ENCODE data around the gene WARS2. TPM values are rescaled to one million over a fixed set of nuclear protein-coding genes. Genes with fewer than 3 reads are reported as not detected.
A peak's percentile ranks its signal among the peaks of the same experiment; 100 is the strongest.

Gene WARS2
- total and polyA plus RNA-seq, 4 donors = 8.3 to 20.9 (median 15.6) TPM

GRCh38 chr1:119102051-119102450 is 38.4 kb downstream of the WARS2 start:
- Histone ChIP-seq H3K4me1 (ENCODE audit: control insufficient read depth, insufficient read depth, low read length) (no peaks in the 10 kb centered on the region), H3K9me3 (ENCODE audit: control insufficient read depth, insufficient read depth, low read length) (no peaks in the 10 kb centered on the region), H3K4me3 (ENCODE audit: low read depth, low read length) (no peak overlapping the region), H3K36me3 (ENCODE audit: control insufficient read depth, insufficient read depth, low read length) (no peaks in the 10 kb centered on the region), H3K27me3 (ENCODE audit: control insufficient read depth, insufficient read depth, low read length) (no peaks in the 10 kb centered on the region), H3K27ac (ENCODE audit: low read depth, low read length) (no peak overlapping the region)
- no peak for DNase-seq (ENCODE audit: low read depth in 4 of 6, low spot score in 6 of 6)
- WGBS (ENCODE audit: insufficient coverage) = 73% methylated on average over 3 of the region's 7 CpGs

- WGBS (ENCODE audit: insufficient coverage) = no CpG with 5 or more reads among the region's 1 CpG
- no peaks in the 10 kb centered on the region for H3K4me1 ChIP-seq (ENCODE audit: control insufficient read depth, insufficient read depth, low read length)
- no peaks in the 10 kb centered on the region for H3K9me3 ChIP-seq (ENCODE audit: control insufficient read depth, insufficient read depth, low read length)
- no peaks in the 10 kb centered on the region for H3K27me3 ChIP-seq (ENCODE audit: control insufficient read depth, insufficient read depth, low read length)
- no peaks in the 10 kb centered on the region for H3K36me3 ChIP-seq (ENCODE audit: control insufficient read depth, insufficient read depth, low read length)
- no peak overlapping the region for H3K27ac ChIP-seq (ENCODE audit: low read depth, low read length)
- no peak overlapping the region for H3K4me3 ChIP-seq (ENCODE audit: low read depth, low read length)
- DNase-seq (ENCODE audit: low read depth in 4 of 6, low spot score in 6 of 6) = no peak
Observed at GRCh38 chr1:119101563-119101962, 38.9 kb downstream of the WARS2 start.

- Histone ChIP-seq H3K27ac (ENCODE audit: low read depth, low read length) (no peak overlapping the region), H3K4me3 (ENCODE audit: low read depth, low read length) (no peak overlapping the region), H3K4me1 (ENCODE audit: control insufficient read depth, insufficient read depth, low read length) (no peaks in the 10 kb centered on the region), H3K36me3 (ENCODE audit: control insufficient read depth, insufficient read depth, low read length) (no peaks in the 10 kb centered on the region), H3K9me3 (ENCODE audit: control insufficient read depth, insufficient read depth, low read length) (no peaks in the 10 kb centered on the region), H3K27me3 (ENCODE audit: control insufficient read depth, insufficient read depth, low read length) (no peaks in the 10 kb centered on the region)
- no peak for DNase-seq (ENCODE audit: low read depth in 4 of 6, low spot score in 6 of 6)
Observed at GRCh38 chr1:119099775-119100174, 40.7 kb downstream of the WARS2 start.

GRCh38 chr1:119097380-119097779 is 43.1 kb downstream of the WARS2 start:
- Histone ChIP-seq H3K27me3 (ENCODE audit: control insufficient read depth, insufficient read depth, low read length) (no peaks in the 10 kb centered on the region), H3K9me3 (ENCODE audit: control insufficient read depth, insufficient read depth, low read length) (no peaks in the 10 kb centered on the region), H3K36me3 (ENCODE audit: control insufficient read depth, insufficient read depth, low read length) (no peaks in the 10 kb centered on the region), H3K27ac (ENCODE audit: low read depth, low read length) (no peak overlapping the region), H3K4me1 (ENCODE audit: control insufficient read depth, insufficient read depth, low read length) (no peaks in the 10 kb centered on the region), H3K4me3 (ENCODE audit: low read depth, low read length) (no peak overlapping the region)
- whole genome bisulfite sequencing (ENCODE audit: insufficient coverage) = no CpG with 5 or more reads among the region's 3 CpGs
- DNase-seq (ENCODE audit: low read depth in 4 of 6, low spot score in 6 of 6) = no peak

- no CpG with 5 or more reads among the region's 1 CpG for WGBS (ENCODE audit: insufficient coverage)
- peaks cover 3% of the 10 kb centered on the region for H3K9me3 ChIP-seq (ENCODE audit: control insufficient read depth, insufficient read depth, low read length)
- no peak overlapping the region for H3K4me3 ChIP-seq (ENCODE audit: low read depth, low read length)
- H3K4me1 ChIP-seq (ENCODE audit: control insufficient read depth, insufficient read depth, low read length) = no peaks in the 10 kb centered on the region
- no peak overlapping the region for H3K27ac ChIP-seq (ENCODE audit: low read depth, low read length)
- H3K36me3 ChIP-seq (ENCODE audit: control insufficient read depth, insufficient read depth, low read length) = no peaks in the 10 kb centered on the region
- H3K27me3 ChIP-seq (ENCODE audit: control insufficient read depth, insufficient read depth, low read length) = no peaks in the 10 kb centered on the region
- no peak for DNase-seq (ENCODE audit: low read depth in 4 of 6, low spot score in 6 of 6)
Observed at GRCh38 chr1:119093721-119094120, 46.7 kb downstream of the WARS2 start.

- H3K9me3 ChIP-seq (ENCODE audit: control insufficient read depth, insufficient read depth, low read length) = peaks cover 3% of the 10 kb centered on the region
- no peak overlapping the region for H3K27ac ChIP-seq (ENCODE audit: low read depth, low read length)
- H3K4me1 ChIP-seq (ENCODE audit: control insufficient read depth, insufficient read depth, low read length) = no peaks in the 10 kb centered on the region
- H3K4me3 ChIP-seq (ENCODE audit: low read depth, low read length) = no peak overlapping the region
- H3K36me3 ChIP-seq (ENCODE audit: control insufficient read depth, insufficient read depth, low read length) = no peaks in the 10 kb centered on the region
- H3K27me3 ChIP-seq (ENCODE audit: control insufficient read depth, insufficient read depth, low read length) = no peaks in the 10 kb centered on the region
- 8% methylated on average over 3 of the region's 4 CpGs for WGBS (ENCODE audit: insufficient coverage)
- DNase-seq (ENCODE audit: low read depth in 4 of 6, low spot score in 6 of 6) = peak in 1 of 6 donors; percentile 42
Observed at GRCh38 chr1:119091618-119092017, 48.8 kb downstream of the WARS2 start.

- Histone ChIP-seq H3K36me3 (ENCODE audit: control insufficient read depth, insufficient read depth, low read length) (no peaks in the 10 kb centered on the region), H3K4me1 (ENCODE audit: control insufficient read depth, insufficient read depth, low read length) (no peaks in the 10 kb centered on the region), H3K27ac (ENCODE audit: low read depth, low read length) (no peak overlapping the region), H3K4me3 (ENCODE audit: low read depth, low read length) (no peak overlapping the region), H3K27me3 (ENCODE audit: control insufficient read depth, insufficient read depth, low read length) (no peaks in the 10 kb centered on the region), H3K9me3 (ENCODE audit: control insufficient read depth, insufficient read depth, low read length) (peaks cover 3% of the 10 kb centered on the region)
- WGBS (ENCODE audit: insufficient coverage) = 100% methylated on average over 1 of the region's 3 CpGs
- DNase-seq (ENCODE audit: low read depth in 4 of 6, low spot score in 6 of 6) = no peak
Observed at GRCh38 chr1:119090250-119090649, 50.2 kb downstream of the WARS2 start.

- DNase-seq (ENCODE audit: low read depth in 4 of 6, low spot score in 6 of 6) = no peak
- Histone ChIP-seq H3K4me1 (ENCODE audit: control insufficient read depth, insufficient read depth, low read length) (no peaks in the 10 kb centered on the region), H3K4me3 (ENCODE audit: low read depth, low read length) (no peak overlapping the region), H3K27ac (ENCODE audit: low read depth, low read length) (no peak overlapping the region), H3K36me3 (ENCODE audit: control insufficient read depth, insufficient read depth, low read length) (no peaks in the 10 kb centered on the region), H3K27me3 (ENCODE audit: control insufficient read depth, insufficient read depth, low read length) (no peaks in the 10 kb centered on the region), H3K9me3 (ENCODE audit: control insufficient read depth, insufficient read depth, low read length) (peaks cover 3% of the 10 kb centered on the region)
- 86% methylated on average over 1 of the region's 2 CpGs for WGBS (ENCODE audit: insufficient coverage)
Observed at GRCh38 chr1:119086830-119087229, 53.6 kb downstream of the WARS2 start.

GRCh38 chr1:119084798-119085197 is 55.7 kb downstream of the WARS2 start:
- Histone ChIP-seq H3K27ac (ENCODE audit: low read depth, low read length) (no peak overlapping the region), H3K27me3 (ENCODE audit: control insufficient read depth, insufficient read depth, low read length) (no peaks in the 10 kb centered on the region), H3K9me3 (ENCODE audit: control insufficient read depth, insufficient read depth, low read length) (no peaks in the 10 kb centered on the region), H3K4me1 (ENCODE audit: control insufficient read depth, insufficient read depth, low read length) (no peaks in the 10 kb centered on the region), H3K36me3 (ENCODE audit: control insufficient read depth, insufficient read depth, low read length) (no peaks in the 10 kb centered on the region), H3K4me3 (ENCODE audit: low read depth, low read length) (no peak overlapping the region)
- DNase-seq (ENCODE audit: low read depth in 4 of 6, low spot score in 6 of 6) = no peak
- 89% methylated on average over 9 of the region's 10 CpGs for WGBS (ENCODE audit: insufficient coverage)

- Histone ChIP-seq H3K4me1 (ENCODE audit: control insufficient read depth, insufficient read depth, low read length) (no peaks in the 10 kb centered on the region), H3K9me3 (ENCODE audit: control insufficient read depth, insufficient read depth, low read length) (no peaks in the 10 kb centered on the region), H3K36me3 (ENCODE audit: control insufficient read depth, insufficient read depth, low read length) (no peaks in the 10 kb centered on the region), H3K27me3 (ENCODE audit: control insufficient read depth, insufficient read depth, low read length) (no peaks in the 10 kb centered on the region), H3K4me3 (ENCODE audit: low read depth, low read length) (no peak overlapping the region), H3K27ac (ENCODE audit: low read depth, low read length) (no peak overlapping the region)
- WGBS (ENCODE audit: insufficient coverage) = no CpG with 5 or more reads among the region's 6 CpGs
- DNase-seq (ENCODE audit: low read depth in 4 of 6, low spot score in 6 of 6) = no peak
Observed at GRCh38 chr1:119083980-119084379, 56.5 kb downstream of the WARS2 start.

Data from spinal cord (tissue), 10 donors.